Measurements from ENCODE around the gene RAB3B. TPM values are rescaled to one million over a fixed set of nuclear protein-coding genes. Genes with fewer than 3 reads are reported as not detected.

RAB3B gene
- total and polyA plus RNA-seq, 7 donors = under 0.01 to 0.04 TPM; not detected in 5

DNA sequence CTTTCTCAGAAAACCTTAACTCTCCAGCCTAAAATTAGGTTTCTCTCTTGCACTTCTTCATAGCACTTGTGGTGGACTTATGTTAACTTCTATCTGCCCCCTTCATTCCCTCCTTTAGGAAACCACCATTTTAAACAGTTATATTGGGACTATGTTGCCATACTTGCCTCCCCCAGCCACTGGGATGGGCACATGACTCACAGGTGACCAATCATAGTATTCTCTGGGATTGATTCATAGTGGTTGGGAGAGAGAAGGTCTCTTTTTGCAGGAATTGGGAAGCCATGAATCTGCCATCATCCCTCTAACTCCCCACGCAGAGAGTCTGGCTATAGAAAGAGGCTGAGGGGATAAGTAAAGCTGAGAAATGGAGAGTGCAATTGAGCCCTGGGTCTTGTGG lies 61.6 kb downstream of the RAB3B start:
- ATAC-seq (no peak), DNase-seq (no peak)
- H3K27ac ChIP-seq = no peak overlapping the region
- no peaks in the 10 kb centered on the region for H3K36me3 ChIP-seq (ENCODE audit: insufficient read depth in 1 of 2, low read depth in 1 of 2)
- peaks cover 0 to 9% (median 0%) of the 10 kb centered on the region in 3 donors for H3K27me3 ChIP-seq (ENCODE audit: insufficient read depth in 3 of 3, low read length in 2 of 3)
- TF ChIP-seq CTCF (IDR thresholded peaks at IDR 0.05) = no peak
- WGBS, 3 donors = 69 to 81% (median 77%) methylated on average over 1 of the region's 1 CpG
- H3K9me3 ChIP-seq = no peaks in the 10 kb centered on the region
- intact Hi-C loops (cut with DNase I) = no loop called here
- H3K4me3 ChIP-seq = no peak overlapping the region
- H3K4me1 ChIP-seq = no peaks in the 10 kb centered on the region

- H3K36me3 ChIP-seq (ENCODE audit: insufficient read depth in 1 of 2, low read depth in 1 of 2) = no peaks in the 10 kb centered on the region
- H3K9me3 ChIP-seq = no peaks in the 10 kb centered on the region
- H3K4me3 ChIP-seq = no peak overlapping the region
- DNase-seq (no peak), ATAC-seq (no peak)
- intact Hi-C loops (cut with DNase I) = no loop called here
- no peaks in the 10 kb centered on the region for H3K4me1 ChIP-seq
- H3K27ac ChIP-seq = no peak overlapping the region
- WGBS, 3 donors = 89 to 95% (median 95%) methylated on average over 2 of the region's 2 CpGs
- no peak for TF ChIP-seq CTCF (IDR thresholded peaks at IDR 0.05)
- H3K27me3 ChIP-seq (ENCODE audit: insufficient read depth in 3 of 3, low read length in 2 of 3) = peaks cover 0 to 9% (median 0%) of the 10 kb centered on the region in 3 donors
These were observed 63.5 kb downstream of the RAB3B start for GRCh38 chr1:51927029-51927428.

DNA sequence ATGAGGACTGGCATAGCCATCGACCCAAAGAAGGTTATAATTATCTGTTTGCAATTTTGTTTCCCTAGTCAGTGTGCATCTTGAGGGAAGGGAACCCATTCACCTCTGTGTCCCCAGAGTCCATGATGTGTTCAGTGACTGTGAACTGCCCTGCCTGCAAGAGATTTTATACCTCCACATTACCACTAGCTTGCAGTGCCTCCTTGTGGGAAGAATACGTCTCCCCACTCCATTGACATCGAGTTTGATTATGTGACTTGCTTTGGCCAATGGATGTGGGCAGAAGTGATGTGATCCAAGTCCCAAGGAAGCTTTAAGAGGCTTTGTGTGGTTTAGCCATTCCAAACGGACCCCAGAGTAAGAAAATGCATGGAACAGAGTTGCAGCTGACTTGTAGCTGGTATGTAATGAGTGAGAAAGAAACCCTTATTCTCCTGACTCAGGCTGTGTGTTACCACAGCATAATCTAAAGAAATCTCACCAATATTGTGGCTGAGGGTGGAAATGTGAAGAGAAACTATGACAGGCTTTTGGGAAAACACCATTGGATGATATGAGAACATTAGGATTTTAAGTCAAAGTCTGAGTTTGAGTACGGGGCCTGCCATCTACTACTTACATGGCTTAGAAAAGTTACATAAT lies 64.2 kb downstream of the RAB3B start:
- intact Hi-C loops (cut with DNase I) = no loop called here
- Histone ChIP-seq H3K4me1 (no peaks in the 10 kb centered on the region), H3K9me3 (no peaks in the 10 kb centered on the region), H3K36me3 (ENCODE audit: insufficient read depth in 1 of 2, low read depth in 1 of 2) (no peaks in the 10 kb centered on the region), H3K27me3 (ENCODE audit: insufficient read depth in 3 of 3, low read length in 2 of 3) (peaks cover 0 to 9% (median 0%) of the 10 kb centered on the region in 3 donors), H3K27ac (no peak overlapping the region), H3K4me3 (no peak overlapping the region)
- DNase-seq = no peak
- no peak for ATAC-seq
- 66 to 73% (median 70%) methylated on average over 5 of the region's 5 CpGs for WGBS, 3 donors
- TF ChIP-seq CTCF (IDR thresholded peaks at IDR 0.05) = no peak

DNA sequence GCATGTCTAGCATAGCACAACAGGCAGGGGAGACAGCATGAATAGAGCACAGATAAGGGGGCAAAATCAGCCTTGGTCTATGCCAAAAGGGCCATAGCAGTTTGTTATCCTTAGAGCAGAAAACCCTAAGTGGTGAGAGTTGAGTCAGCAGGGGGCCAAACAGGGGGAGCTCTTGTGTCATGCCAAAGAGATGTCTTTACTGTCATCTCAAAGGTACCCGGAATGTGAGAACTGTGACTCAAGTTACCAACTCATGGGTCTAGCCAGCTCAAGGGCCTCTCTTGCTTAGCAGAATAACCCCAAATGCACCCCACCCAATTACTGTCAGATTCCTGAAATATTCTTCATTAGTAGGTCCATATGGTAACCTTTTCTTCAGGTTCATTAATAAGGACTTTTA lies 66.0 kb downstream of the RAB3B start:
- 29 to 59% (median 58%) methylated on average over 1 of the region's 1 CpG for WGBS, 3 donors
- no peaks in the 10 kb centered on the region for H3K36me3 ChIP-seq (ENCODE audit: insufficient read depth in 1 of 2, low read depth in 1 of 2)
- intact Hi-C loops (cut with DNase I) = no loop called here
- no peak overlapping the region for H3K4me3 ChIP-seq
- peaks cover 0 to 15% (median 0%) of the 10 kb centered on the region in 3 donors for H3K27me3 ChIP-seq (ENCODE audit: insufficient read depth in 3 of 3, low read length in 2 of 3)
- no peaks in the 10 kb centered on the region for H3K9me3 ChIP-seq
- H3K4me1 ChIP-seq = no peaks in the 10 kb centered on the region
- TF ChIP-seq CTCF (IDR thresholded peaks at IDR 0.05) = no peak
- no peak overlapping the region for H3K27ac ChIP-seq
- ATAC-seq (no peak), DNase-seq (no peak)

DNA sequence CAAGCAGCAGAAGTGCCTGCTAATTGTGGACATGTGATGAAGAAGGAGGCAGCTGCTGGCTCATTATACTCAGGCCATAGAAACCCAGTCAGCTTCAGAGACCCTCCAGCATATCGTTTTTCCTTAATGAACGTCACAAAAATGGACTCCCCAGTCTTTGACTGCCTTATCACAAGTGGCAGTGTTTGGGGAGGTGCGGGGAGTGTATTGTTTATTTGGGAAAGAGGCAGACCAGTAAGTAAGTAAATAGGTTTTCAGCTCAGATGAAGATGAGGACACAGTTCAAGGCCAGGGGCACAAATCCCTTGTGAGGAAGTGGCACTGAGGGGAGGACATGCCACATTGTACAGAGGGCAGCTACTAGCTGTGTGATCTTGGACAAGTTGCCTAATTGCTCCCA lies 68.5 kb downstream of the RAB3B start:
- Histone ChIP-seq H3K9me3 (no peaks in the 10 kb centered on the region), H3K27me3 (ENCODE audit: insufficient read depth in 3 of 3, low read length in 2 of 3) (peaks cover 0 to 15% (median 0%) of the 10 kb centered on the region in 3 donors), H3K4me3 (no peak overlapping the region), H3K36me3 (ENCODE audit: insufficient read depth in 1 of 2, low read depth in 1 of 2) (no peaks in the 10 kb centered on the region), H3K27ac (no peak overlapping the region), H3K4me1 (no peaks in the 10 kb centered on the region)
- intact Hi-C loops (cut with DNase I) = no loop called here
- WGBS, 3 donors = 71 to 82% (median 77%) methylated on average over 3 of the region's 3 CpGs
- no peak for TF ChIP-seq CTCF (IDR thresholded peaks at IDR 0.05)
- ATAC-seq (no peak), DNase-seq (no peak)
